Activated CD4-positive, alpha-beta T cell treated with anti-CD3 and anti-CD28 coated beads, Interleukin-2, amount 50 U/mL, for 24 hours (primary cell): ENCODE measurements around the gene CEP89.
"Not testable (repeated sequence)": the region's sequence is repeated elsewhere in the genome, so short reads cannot be mapped to it uniquely, and the experiment has no call there.

ENCODE experiments used
- DNase-seq, 2 donors: peaks; one replicate each; pipeline ENCODE4 v3.0.0-alpha.2; 2020; ENCODE audit warnings: low read depth in 1 of 2, low spot score in 1 of 2

The CEP89 gene

DNA sequence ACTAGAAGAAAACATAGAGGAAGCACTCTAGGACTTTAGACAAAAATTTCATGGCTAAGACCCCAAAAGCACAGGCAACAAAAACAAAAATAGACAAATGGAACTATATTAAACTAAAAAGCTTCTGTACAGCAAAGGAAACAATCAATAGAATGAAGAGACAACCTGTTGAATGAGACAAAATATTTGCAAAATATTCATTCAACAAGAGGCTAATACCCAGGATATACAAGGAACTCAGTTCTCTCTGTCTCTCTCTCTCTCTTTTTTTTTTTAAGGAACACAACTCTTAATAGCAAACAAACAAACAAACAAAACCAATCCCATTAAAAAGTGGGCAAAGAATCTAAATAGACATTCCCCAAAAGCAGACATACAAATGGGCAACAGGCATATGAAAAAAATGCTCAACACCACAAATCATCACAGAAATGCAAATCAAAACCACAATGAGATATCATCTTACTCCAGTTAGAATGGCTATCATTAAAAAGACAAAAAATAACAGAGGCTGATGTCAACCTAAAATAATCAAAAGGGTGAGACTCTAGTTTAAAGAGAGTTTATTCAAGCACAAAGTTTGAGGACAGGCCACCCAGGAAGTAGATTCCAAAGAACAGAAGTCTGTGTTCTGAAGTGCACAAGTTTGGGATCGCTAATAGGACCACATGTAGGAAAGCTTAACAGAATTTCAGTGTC, 75.1 kb downstream of the CEP89 start:
- DNase-seq = no peak

DNA sequence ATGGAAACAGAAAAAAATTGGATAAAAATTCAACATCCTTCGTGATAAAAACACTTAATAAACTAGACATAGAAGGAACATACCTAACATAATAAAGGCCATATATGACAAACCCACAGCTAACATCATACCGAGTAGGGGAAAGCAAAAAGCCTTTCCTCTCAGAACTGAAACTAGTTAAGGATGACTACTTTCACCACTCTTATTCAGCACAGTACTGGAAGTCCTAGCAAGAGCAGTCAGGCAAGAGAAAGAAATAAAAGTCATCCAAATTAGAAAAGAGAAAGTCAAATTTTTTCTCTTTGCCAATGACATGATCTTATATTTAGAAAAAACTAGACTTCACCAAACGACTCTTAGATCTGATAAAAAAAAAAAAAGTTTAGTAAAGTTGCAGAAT, 76.4 kb downstream of the CEP89 start:
- no peak for DNase-seq

DNA sequence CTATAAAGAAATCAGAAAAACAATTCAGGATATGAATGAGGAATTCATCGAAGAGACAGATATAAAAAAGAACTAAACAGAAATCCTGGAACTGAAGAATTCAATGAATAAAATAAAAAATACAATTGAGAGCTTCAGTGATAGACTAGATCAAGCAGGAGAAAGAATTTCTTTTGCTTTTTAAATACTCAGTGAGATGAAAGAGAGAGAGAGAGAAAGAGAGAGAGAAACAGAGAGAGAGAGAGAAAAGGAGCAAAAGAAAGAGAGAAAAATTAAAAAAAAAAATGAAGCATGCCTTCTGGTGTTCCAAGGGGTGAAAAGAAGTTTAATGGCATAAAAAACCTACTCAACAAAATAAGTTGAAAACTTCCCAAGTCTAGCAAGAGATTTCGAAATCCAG, 80.1 kb downstream of the CEP89 start:
- no peak for DNase-seq

DNA sequence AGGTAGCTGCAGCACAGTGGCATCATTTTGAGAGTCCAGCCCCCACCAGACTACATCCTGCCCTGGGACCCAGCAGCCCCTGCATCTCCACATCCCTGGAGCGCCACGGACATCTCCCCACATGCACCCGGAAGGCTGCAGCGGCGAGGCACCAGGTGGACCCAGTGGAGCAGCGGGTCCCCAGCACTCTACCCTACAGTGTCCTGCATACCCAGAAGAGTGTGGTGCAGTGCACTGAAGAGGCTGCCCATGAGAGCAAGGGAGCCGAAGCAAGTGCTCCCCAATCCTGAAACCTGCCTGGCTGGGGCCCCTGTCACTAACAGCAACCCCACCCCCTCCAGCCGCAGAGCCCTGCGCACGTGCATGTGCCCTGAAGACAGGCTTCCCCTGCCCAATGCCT, 80.9 kb downstream of the CEP89 start:
- DNase-seq = no peak

DNA sequence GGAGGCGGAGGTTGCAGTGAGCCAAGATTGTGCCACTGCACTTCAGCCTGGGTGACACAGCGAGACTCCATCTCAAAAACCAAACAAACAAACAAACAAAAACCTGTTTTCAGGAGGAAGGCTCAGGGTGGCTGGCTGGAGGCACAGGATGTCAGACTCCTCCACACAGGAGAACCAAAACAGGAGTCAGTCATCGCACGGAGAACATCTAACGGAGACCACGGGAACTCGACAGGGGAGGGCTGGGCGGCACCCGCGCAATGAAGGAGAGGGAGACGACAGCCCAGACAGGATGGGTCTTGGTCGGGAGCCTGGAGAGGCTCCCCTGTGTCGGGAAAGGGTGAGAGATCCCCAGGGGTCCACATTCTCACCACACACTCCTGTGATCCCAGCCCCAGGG, 81.4 kb downstream of the CEP89 start:
- DNase-seq = no peak

DNA sequence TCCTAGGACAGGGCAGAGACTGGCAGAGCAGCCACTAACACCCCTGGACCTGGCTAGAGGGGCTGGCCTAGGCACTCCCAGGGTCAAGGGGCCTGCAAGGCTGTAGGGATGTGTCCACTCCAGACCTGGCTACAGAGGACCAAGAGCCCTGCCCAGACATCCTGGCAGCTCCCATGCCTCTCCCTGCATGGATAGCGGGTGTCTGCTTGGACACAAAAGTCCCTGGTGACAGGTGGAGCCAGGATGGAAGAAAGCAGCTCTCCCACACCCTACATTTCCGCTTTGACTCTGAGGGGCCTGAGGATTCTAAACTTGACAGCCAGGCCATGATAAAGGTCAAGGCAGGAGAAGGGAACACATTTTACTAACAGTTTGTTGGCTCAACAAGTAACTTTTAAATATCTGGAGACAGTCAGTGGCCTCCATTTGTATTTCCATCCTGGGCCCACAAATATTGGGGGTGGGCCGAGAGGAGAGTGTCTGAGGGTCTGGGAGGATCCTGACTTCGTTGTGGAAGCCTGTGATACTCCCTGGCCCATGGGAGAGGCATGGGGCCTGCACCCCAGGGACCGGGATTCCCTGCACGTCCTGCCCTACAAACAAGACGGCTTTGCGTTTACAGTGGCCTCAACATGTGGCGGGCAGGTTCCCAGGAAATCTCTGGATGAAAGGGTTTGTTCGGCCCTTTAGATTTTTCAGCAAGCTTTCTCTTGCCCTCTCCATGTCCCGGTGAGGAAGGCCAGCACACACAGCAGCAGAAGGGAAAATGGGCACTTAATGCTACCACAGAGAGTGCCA, 82.4 kb downstream of the CEP89 start:
- DNase-seq = no peak

DNA sequence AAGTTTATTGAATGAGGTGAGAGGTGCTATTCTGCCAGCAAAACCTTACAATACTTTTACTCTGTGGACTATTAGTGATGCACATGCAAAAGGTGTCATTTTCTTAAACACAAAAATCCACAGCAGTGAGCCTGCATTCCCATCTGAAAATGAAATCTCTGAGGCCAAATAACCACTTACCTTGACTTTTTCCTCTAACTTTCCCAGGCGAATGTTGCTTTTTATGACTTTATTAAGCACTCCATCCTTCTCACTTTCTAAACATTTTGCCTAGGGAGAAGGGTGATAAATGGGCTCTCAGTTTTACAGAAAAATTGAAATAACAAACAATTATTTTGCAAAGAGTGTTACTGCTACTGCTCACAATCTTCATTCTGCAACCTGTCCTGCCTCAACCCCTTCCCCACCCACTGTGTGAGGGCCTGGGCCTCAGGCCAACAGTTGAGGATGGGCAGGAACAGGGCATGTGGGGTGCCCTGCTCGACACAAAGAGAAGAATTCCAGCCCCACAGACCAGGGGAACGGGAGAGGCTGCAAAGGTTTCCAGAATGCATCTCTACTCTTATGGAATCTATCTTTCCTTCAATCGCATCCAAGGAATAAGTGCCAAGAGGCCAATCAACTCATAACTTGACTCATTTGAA, 84.1 kb downstream of the CEP89 start:
- no peak for DNase-seq

DNA sequence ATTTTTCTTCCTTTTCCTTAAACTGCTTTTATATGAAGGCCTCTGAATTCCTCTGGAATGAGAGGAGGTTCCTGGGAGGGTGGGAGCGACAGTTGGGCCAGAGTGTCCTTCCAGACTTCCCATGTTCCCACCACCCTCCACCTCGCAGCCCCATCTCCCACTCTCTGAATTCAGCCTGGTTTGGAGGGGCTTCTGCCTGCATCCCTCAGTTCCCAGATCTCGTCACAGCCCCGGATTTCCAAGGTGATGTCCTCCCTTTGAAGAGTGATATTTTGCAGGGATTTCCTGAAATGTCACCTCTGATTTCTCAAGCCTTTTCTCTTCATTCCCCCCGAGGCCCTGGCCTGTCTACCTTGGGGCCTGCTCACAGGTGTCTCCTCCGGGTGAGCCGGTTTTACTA, 85.5 kb downstream of the CEP89 start:
- DNase-seq = no peak

DNA sequence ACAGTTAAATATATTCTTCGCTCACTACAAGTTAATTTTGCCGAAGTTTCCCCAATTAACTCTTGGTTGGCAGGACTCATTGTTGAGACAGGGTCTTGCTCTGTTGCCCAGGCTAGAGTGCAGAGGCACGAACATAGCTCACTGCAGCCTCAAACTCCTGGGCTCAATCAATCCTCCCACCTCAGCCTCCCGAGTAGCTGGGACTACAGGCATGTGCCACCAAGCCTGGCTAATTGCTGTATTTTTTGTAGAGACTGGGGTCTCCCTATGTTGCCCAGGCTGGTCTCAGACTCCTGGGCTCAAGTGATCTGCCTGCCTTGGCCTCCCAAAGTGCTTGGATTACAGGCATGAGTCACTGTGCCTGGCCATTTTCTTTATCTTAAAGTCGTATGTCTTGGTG, 86.5 kb downstream of the CEP89 start:
- DNase-seq = not testable (repeated sequence)

DNA sequence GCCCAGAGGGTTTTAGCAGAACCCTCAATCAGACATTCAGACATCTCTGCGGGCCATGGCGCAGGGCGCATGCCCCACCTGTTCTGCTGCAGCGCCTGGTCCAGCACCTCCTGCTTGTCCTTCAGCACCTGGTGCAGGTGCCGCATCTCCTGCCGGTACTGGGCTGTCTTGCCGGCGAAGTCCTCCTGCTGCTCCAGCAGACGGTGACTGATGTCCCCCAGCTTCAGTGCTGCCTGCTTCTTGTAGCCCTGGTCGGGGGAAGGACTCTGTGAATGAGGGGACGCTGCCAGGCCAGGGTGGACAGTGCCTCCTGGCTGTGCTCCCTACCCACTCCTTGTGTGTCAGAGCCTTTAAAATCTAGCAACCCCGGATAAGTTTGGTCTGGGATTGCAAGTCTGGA, 90.0 kb downstream of the CEP89 start:
- DNase-seq = no peak

DNA sequence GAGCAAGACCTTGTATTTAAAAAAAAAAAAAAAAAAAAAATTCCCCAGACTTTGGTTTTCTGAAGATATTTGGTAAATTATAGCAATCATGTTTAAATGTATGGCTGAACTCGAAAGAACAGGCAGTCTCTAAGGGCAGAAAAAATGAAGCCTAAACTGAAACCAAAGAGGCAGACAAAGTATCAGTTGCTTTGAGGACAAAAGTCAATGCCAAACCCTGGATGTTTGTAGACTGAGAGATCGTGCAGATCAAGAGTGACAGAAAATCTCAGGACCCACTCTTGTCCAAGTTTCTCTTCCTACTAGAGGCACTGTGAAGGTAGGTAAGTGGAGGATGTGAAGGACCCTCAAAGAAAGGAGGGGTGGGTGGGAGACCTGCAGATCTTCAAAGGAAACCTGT, 91.1 kb downstream of the CEP89 start:
- DNase-seq = no peak

DNA sequence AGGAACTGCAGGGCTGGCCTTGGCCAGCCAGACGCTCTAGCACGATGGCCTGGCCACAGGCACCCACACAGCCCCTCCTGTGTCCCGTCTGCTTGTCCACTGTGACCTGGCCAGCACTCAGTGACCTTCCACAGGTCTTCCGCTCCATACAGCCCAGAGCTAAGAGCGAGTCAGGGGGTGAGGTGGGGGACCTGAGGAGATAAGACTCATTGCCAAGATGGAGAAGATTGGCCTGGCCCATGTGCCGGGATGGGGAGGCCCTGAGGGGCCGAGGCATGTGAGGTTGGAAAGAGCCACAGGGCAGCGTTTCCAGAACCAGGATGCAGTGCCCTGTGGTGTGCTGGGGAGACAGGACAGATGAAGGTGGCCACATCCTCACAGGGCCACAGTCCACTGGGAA, 92.0 kb downstream of the CEP89 start:
- no peak for DNase-seq

DNA sequence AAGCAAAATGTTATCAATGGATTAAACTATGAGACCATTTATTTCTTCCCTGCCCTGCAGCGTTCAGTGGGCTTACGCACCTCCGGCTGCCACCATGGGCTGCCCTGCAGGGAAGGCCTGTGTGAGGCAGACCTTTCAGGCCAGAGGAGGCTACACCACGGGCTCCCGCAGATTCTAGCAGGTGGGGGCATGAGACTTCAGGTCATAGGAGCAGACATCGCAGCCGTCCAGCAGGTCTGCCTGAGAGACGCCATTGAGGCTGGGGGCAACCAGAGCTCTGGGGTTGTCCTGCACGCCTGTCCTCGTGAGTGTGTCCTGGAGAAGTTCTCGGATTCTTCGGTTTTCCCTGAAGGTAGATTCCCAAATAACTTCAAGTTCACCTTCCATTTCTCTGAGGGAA, 92.8 kb downstream of the CEP89 start:
- DNase-seq = no peak

DNA sequence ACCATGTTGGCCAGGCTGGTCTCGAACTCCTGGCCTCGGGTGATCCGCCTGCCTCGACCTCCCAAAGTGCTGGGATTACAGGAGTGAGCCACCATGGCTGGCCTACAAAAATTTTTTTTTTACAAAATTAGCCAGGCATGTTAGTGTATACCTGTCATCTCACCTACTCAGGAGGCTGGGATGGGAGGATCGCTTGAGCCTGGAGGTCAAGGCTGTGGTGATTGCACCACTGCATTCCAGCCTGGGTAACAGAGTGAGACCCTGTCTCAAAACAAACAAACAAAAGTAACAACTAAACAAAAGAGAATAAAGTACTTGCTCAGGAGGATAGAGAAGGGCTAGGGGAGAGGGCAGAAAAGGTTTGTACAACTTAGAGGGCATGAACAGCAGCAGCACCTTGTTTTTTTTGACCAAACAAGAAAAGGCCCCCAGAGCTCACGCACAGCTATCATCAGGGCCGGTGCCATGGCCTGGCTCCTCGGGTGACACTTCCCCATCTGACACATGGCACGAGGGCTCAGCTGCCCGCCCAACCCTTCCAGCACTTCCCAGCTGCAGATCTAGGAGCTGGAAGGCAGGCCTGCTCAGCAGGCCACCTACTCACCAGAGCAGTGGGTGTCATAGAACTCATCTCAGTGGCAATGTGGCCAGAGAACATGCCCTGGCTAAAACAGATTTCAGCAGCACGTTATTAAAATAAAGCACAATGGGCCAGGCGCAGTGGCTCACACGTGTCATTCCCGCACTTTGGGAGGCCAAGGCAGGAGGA, 93.6 kb downstream of the CEP89 start:
- no peak for DNase-seq

DNA sequence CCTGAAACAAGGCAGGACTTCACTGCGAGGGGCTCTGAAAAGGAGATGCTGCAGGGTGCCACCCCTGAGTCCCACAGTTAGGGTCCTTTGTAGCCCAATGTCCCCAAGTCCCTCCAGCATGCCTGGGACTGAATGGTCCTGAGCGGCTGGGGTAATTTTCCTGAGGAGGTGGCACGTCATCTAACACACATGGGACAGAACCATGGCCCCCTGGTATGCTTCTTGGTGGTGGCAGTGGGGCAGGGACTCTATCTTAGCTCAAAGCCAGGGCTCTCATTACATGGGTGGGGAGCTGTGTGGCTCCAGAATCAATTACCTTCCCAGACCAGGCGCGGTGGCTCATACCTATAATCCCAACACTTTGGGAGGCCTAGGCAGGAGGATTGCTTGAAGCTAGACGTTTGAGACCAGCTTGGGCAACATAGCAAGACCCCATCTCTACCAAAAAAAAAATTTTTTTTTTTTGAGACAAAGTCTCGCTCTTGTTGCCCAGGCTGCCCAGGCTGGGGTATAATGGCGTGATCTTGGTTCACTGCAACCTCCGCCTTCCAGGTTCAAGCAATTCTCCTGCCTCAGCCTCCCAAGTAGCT, 94.3 kb downstream of the CEP89 start:
- DNase-seq = no peak

DNA sequence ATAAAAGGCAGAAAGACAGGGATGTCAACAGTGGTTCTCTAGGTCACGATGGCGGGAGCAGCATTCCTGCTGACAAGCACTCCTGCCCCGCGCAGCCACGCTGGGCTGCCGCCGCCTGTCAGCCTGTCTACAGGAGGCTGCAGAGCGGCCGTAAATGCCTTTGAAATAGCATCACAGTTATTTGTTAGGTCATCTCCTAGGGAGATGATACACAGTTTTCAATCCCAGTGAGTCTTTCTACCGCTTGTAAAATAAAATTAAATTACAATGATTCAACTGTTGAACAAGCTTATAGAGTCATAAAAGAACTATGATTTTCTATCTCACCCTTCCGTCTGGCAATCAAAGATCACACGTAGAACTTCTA, 94.9 kb downstream of the CEP89 start:
- no peak for DNase-seq

DNA sequence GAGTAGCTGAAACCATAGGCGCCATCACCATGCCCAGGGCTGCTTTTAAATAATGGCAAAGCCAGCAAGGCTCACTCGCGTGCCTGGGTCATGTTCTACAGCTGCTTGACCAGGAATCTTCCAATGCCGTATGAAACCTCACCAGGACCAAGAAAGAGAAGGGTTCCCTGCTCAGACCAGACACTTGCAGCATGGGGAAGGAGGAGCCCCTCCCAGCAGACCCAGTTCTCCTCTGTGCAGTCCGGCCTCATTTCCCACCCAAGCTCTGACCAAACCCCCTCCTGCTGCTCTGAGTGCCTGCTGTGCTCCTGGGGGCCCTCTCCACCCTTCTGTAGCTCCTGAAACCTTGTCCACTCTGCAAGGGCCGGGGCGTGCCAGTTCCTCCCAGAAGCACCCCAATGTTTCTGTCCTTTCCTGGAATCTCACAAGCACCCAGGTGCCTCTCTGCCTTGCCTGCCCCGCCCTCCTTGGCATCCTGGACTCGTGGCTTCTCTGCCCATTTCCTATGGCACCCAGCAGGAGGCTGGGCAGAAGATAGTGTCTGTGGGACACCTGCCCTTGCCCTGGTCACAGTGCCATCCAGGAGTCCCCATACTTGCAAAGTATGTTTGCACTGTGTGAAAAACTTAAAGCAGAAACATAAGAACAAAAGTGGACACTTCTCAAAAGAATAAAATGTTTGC, 95.4 kb downstream of the CEP89 start:
- DNase-seq = no peak

DNA sequence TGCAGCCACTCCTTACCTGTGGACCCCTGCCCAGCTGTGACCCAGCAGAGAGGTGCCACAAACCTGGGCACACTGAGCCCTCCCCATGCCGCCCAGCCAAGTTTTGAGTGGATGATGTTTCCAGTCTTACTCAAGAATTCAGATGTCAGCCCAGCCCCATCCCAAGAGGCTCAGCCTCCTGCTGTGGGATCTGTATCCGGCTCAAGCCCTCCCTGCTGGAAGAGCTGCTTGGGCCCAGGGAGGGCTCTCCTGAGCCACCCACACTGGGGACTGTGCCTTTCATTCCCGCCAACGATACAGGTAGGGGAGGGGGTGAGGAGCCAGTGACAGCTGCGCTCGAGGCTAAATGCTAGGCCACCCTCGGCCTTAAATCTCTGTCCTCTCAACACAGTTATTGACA, 96.3 kb downstream of the CEP89 start:
- DNase-seq = no peak

DNA sequence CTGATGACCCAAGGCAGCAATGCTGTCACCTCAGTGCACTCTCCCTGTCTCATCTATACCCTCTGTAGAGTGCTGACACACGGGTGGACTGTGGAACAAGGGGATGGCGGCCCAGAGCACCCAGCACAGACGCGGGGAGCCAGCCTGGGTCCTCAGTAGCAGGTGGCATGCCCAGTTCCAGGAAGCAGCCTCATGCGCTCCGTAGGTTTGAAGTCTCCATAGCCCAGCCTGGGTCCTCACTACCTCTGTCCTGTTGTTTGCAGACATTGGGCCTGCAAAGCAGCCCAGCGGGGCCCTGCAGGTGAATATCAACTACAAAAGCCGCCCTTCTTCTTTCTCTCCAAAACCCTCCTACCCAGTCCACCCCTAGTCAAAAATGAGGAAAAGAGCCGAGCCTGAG, 97.2 kb downstream of the CEP89 start:
- no peak for DNase-seq

DNA sequence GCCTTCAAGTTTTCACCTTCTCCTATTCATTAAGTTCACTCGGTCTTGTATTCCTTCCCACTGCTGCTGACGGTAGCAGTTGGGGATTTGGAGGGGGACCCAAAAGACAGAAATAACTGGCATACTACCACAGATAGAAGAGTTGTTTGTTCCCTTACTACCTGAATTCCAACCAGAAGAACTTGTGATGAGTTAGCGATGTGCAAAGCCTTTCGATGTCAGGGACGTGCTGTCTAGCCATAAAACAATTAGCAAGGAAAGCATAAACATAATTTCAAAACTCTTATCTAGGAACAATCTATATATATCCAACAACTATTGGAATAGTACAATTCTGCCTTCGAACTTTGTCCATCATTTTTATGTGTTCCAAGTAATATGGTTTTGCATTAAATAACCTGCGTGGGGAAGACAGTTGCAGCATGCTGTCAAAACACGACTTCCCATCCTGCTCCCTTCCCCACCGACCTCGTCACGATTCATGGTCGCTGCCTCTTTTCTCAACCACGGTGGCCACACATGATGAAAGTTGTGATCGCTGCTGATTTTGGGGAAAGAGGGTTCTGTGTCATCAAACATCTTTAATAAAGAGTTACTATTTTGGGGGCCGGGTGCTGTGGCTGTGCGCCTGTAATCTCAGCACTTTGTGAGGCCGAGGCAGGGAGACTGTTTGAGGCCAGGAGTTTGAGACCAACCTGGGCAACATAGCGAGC, 98.4 kb downstream of the CEP89 start:
- no peak for DNase-seq
